ENCODE results near the gene ITGAX.

DNA sequence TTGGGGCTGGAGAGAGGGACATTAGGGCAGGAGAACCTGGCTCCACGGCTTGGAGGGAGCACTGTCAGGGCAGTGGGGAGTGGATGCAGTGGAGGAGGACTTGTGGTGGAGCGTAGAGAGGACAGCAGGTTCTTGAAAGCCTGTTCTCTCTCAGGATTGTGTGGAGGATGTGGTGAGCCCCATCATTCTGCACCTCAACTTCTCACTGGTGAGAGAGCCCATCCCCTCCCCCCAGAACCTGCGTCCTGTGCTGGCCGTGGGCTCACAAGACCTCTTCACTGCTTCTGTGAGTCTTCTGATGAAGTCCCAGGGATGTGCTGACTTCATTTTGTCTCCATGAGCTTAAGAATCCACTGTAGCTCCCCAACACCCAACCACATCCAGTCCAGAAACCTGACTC, 59.7 kb downstream of the ITGAX start:
- TF ChIP-seq, protein P1, sequence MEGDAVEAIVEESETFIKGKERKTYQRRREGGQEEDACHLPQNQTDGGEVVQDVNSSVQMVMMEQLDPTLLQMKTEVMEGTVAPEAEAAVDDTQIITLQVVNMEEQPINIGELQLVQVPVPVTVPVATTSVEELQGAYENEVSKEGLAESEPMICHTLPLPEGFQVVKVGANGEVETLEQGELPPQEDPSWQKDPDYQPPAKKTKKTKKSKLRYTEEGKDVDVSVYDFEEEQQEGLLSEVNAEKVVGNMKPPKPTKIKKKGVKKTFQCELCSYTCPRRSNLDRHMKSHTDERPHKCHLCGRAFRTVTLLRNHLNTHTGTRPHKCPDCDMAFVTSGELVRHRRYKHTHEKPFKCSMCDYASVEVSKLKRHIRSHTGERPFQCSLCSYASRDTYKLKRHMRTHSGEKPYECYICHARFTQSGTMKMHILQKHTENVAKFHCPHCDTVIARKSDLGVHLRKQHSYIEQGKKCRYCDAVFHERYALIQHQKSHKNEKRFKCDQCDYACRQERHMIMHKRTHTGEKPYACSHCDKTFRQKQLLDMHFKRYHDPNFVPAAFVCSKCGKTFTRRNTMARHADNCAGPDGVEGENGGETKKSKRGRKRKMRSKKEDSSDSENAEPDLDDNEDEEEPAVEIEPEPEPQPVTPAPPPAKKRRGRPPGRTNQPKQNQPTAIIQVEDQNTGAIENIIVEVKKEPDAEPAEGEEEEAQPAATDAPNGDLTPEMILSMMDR (IDR thresholded peaks at IDR 0.05 in 2 of 3, conservative IDR thresholded peaks at IDR 0.05 in 1 of 3; ENCODE audit: control insufficient read depth in 2 of 3, extremely low read depth in 1 of 3, insufficient read depth in 1 of 3, low read depth in 3 of 3, low read length in 3 of 3): no peak
- TF ChIP-seq HDAC2 (IDR thresholded peaks at IDR 0.05) (no peak), EP300 (IDR thresholded peaks at IDR 0.05; ENCODE audit: borderline replicate concordance in 1 of 2, control insufficient read depth in 1 of 2, low read depth in 2 of 2, low read length in 2 of 2) (no peak), ETV6 (conservative IDR thresholded peaks at IDR 0.05 in 1 of 2, IDR thresholded peaks at IDR 0.05 in 1 of 2; ENCODE audit: borderline replicate concordance in 1 of 2, low read depth in 1 of 2) (no peak), SIN3A (IDR thresholded peaks at IDR 0.05; ENCODE audit: low read depth, low read length) (no peak), ZZZ3 (IDR thresholded peaks at IDR 0.05; ENCODE audit: control insufficient read depth, insufficient read length, low read depth) (no peak), RB1 (IDR thresholded peaks at IDR 0.05; ENCODE audit: borderline replicate concordance) (no peak), ELK1 (IDR thresholded peaks at IDR 0.05; ENCODE audit: low read depth, low read length) (no peak), REST (IDR thresholded peaks at IDR 0.05; ENCODE audit: low read depth, low read length) (no peak), HCFC1 (IDR thresholded peaks at IDR 0.05; ENCODE audit: low read length) (no peak), NR2F1 (conservative IDR thresholded peaks at IDR 0.05) (no peak), ESRRA (IDR thresholded peaks at IDR 0.05; ENCODE audit: low read length) (no peak), DPF2 (IDR thresholded peaks at IDR 0.05) (no peak)

All from GM12878 (cell line).